ENCODE data around the gene CPEB1. TPM values are rescaled to one million over a fixed set of nuclear protein-coding genes. Genes with fewer than 3 reads are reported as not detected.
A peak's percentile ranks its signal among the peaks of the same experiment; 100 is the strongest.

CPEB1 gene
- total RNA-seq, 1 donor from 2014 or later: 2.5 TPM

DNA sequence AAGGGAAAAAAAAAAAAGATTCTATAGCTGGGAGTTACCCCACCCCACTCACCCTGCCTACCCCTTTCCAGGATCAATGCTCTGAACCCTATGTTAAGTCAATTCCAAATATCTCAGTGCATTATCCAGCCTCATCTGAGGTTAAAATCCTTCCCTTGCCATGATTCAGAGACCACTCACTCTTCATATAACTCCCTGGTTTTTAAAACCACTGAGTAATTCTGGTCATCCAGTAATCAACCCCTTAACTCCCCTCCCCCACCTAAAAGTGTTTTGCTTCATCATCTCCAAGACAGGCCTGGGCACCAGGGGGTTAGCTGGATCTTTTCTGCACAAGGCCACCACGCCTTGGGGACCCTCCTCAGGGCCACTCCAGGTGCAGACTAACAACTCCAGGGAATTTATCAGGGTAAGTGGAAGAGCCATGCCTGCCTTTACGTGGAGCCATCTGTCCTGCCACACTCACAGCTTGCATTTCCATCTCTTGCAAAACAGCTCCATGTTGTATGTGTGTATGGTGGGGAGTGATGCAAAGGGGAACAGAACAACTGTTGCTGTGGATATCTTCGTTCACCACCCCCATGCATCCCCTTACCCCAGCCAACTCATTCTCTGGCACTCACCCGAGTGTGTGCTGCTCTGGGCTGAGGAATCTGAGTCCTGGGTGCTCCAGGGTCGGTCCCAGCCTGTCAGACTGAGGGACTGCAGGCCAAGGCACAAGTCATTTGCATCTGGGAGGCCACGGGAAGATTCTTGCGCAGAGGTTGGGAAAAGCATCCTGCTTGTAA, 76.2 kb downstream of the CPEB1 start:
- Histone ChIP-seq H3K27ac (no peak overlapping the region), H3K4me3 (peak overlapping the region; percentile 34)

DNA sequence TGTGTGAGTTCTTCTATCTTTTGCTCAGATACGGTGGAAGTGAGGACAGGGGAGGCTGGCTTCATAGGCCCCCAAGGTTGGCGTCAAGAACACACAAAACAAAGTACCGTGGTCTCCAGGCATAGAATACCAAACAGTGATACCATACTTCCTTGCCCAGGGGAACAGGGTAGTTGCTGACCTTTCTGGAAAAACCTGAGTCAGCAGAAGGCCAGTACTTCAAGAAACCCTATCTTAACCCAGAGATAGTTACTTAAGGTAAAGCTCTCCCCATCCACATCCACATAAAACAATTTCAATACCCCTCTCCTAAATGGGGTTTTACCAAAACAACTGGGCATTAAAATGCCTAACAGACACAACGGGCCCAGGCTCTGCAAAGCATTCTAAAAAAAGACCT, 77.3 kb downstream of the CPEB1 start:
- no peaks in the 10 kb centered on the region for H3K27me3 ChIP-seq
- no peak overlapping the region for H3K27ac ChIP-seq
- no peaks in the 10 kb centered on the region for H3K36me3 ChIP-seq
- H3K9me3 ChIP-seq: no peaks in the 10 kb centered on the region
- ATAC-seq: no peak
- intact Hi-C loops (cut with DNase I): no loop called here
- DNase-seq: no peak
- no peak overlapping the region for H3K4me3 ChIP-seq
- TF ChIP-seq, protein P1, sequence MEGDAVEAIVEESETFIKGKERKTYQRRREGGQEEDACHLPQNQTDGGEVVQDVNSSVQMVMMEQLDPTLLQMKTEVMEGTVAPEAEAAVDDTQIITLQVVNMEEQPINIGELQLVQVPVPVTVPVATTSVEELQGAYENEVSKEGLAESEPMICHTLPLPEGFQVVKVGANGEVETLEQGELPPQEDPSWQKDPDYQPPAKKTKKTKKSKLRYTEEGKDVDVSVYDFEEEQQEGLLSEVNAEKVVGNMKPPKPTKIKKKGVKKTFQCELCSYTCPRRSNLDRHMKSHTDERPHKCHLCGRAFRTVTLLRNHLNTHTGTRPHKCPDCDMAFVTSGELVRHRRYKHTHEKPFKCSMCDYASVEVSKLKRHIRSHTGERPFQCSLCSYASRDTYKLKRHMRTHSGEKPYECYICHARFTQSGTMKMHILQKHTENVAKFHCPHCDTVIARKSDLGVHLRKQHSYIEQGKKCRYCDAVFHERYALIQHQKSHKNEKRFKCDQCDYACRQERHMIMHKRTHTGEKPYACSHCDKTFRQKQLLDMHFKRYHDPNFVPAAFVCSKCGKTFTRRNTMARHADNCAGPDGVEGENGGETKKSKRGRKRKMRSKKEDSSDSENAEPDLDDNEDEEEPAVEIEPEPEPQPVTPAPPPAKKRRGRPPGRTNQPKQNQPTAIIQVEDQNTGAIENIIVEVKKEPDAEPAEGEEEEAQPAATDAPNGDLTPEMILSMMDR (IDR thresholded peaks at IDR 0.05): no peak
- H3K4me1 ChIP-seq: no peaks in the 10 kb centered on the region

More for the DNA sequence above, 76.2 kb downstream of the CPEB1 start:
- DNase-seq (no peak), ATAC-seq (no peak)
- Histone ChIP-seq H3K27me3 (no peaks in the 10 kb centered on the region), H3K4me1 (no peaks in the 10 kb centered on the region), H3K36me3 (no peaks in the 10 kb centered on the region), H3K9me3 (no peaks in the 10 kb centered on the region)
- TF ChIP-seq, protein P1 (IDR thresholded peaks at IDR 0.05): no peak
- intact Hi-C loops (cut with DNase I): no loop called here

DNA sequence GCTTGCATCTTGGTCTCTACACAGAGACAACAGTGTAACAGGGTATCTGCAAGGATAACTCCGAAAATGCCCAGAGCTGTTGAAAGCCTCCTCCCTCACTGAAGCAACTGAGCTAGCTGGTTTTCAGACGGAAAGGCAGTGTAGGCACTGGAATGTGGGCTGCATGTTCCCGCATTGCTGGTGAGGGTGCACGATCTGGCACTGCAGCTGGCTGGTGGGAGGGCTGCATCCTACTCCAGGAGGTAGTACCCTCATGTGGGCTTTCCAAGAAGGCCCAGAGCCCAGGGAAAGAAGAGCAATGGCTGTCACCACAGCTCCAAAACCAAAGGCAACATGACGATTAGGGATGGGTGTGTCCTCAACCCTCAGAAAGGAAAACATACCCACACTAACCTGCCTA, 78.2 kb downstream of the CPEB1 start:
- no peak overlapping the region for H3K4me3 ChIP-seq
- DNase-seq: no peak
- H3K27me3 ChIP-seq: no peaks in the 10 kb centered on the region
- no peak overlapping the region for H3K27ac ChIP-seq
- no peak for ATAC-seq
- H3K4me1 ChIP-seq: no peaks in the 10 kb centered on the region
- no peaks in the 10 kb centered on the region for H3K36me3 ChIP-seq
- intact Hi-C loops (cut with DNase I): no loop called here
- TF ChIP-seq, protein P1 (IDR thresholded peaks at IDR 0.05): no peak
- H3K9me3 ChIP-seq: no peaks in the 10 kb centered on the region

DNA sequence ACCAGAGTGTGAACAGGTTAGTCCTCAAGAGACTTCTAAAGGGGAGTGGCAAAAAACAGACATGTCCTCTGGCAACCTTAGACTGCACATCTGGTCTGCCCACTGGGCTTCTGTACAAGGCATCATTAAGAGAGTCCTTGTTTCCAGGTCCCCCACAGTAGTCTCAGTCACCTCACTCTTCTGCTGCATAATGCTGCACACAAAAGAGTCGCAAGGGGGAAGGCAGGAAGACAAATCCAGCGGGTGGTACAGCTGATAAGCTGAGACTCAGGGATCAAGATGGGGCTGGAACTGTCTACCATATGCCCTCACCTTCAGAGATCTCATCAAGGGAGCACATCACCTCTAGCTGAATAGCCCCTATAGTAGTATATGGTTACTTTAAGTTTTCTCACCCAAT, 79.5 kb downstream of the CPEB1 start:
- DNase-seq (no peak), ATAC-seq (no peak)
- no peaks in the 10 kb centered on the region for H3K4me1 ChIP-seq
- no peaks in the 10 kb centered on the region for H3K36me3 ChIP-seq
- TF ChIP-seq, protein P1 (IDR thresholded peaks at IDR 0.05): no peak
- H3K27me3 ChIP-seq: no peaks in the 10 kb centered on the region
- intact Hi-C loops (cut with DNase I): no loop called here
- H3K9me3 ChIP-seq: no peaks in the 10 kb centered on the region
- H3K4me3 ChIP-seq: no peak overlapping the region
- no peak overlapping the region for H3K27ac ChIP-seq

DNA sequence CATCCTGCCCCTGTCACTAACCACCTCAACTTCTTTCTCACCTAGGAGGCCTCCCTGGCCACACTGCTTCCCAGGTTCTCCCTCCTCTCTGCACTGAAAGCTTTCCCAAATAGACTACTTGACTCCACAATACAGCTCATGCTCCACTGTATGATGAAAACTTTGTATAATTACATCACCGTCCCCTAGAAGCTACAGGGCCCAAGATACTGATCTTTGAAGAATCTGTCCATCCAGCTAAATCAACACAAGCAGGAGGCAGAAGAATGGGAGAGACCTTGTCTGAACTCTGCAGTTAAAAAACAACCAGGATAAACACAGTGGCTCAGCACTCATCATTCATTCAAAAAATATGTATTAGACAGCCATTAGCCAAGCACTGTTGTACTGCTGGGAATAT, 80.5 kb downstream of the CPEB1 start:
- Histone ChIP-seq H3K36me3 (no peaks in the 10 kb centered on the region), H3K27ac (no peak overlapping the region), H3K4me3 (no peak overlapping the region), H3K9me3 (no peaks in the 10 kb centered on the region), H3K4me1 (no peaks in the 10 kb centered on the region), H3K27me3 (no peaks in the 10 kb centered on the region)
- intact Hi-C loops (cut with DNase I): no loop called here
- no peak for ATAC-seq
- TF ChIP-seq, protein P1 (IDR thresholded peaks at IDR 0.05): no peak
- no peak for DNase-seq

Data from upper lobe of right lung (tissue), 1 donor.